Prostate gland (tissue), 2 donors: ENCODE measurements around the gene PFDN6.

ENCODE experiments used
- POLR2AphosphoS5 ChIP-seq: sonication (generic); formaldehyde crosslinking; IDR thresholded peaks from one replicate; pipeline ENCODE4 v1.6.1; 2017; ENCODE audit warnings: antibody characterized with exemption
- TF ChIP-seq, protein P1 (sequence below), 4 experiments: fragments of 200-600 bp in 2 of 4; fragments of 450-650 bp in 2 of 4; sonication (generic) in 2 of 4; IDR thresholded peaks; 1 replicate in 3 of 4; 2 replicates in 1 of 4; pipeline ENCODE4 v1.5.1; 2016 to 2019; ENCODE audit warnings: antibody characterized with exemption in 4 of 4, mild to moderate bottlenecking in 2 of 4, moderate library complexity in 2 of 4

DNA sequence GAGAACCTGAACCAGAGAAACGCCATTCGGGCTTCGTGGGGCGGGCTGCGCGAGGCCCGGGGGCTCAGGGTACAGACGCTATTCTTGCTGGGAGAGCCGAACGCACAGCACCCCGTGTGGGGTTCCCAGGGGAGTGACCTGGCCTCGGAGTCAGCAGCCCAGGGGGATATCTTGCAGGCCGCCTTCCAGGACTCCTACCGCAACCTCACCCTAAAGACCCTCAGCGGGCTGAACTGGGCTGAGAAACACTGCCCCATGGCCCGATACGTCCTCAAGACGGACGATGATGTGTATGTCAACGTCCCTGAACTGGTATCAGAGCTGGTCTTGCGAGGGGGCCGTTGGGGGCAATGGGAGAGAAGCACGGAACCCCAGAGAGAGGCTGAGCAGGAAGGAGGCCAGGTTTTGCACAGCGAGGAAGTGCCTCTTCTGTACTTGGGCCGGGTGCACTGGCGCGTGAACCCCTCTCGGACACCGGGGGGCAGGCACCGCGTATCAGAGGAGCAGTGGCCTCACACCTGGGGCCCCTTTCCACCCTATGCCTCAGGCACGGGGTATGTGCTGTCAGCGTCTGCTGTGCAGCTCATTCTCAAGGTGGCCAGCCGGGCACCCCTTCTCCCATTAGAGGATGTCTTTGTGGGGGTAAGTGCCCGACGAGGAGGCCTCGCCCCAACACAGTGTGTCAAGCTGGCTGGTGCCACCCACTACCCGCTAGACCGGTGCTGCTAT lies 11.6 kb upstream of the PFDN6 start:
- TF ChIP-seq POLR2AphosphoS5, result no peak
- TF ChIP-seq, protein P1, sequence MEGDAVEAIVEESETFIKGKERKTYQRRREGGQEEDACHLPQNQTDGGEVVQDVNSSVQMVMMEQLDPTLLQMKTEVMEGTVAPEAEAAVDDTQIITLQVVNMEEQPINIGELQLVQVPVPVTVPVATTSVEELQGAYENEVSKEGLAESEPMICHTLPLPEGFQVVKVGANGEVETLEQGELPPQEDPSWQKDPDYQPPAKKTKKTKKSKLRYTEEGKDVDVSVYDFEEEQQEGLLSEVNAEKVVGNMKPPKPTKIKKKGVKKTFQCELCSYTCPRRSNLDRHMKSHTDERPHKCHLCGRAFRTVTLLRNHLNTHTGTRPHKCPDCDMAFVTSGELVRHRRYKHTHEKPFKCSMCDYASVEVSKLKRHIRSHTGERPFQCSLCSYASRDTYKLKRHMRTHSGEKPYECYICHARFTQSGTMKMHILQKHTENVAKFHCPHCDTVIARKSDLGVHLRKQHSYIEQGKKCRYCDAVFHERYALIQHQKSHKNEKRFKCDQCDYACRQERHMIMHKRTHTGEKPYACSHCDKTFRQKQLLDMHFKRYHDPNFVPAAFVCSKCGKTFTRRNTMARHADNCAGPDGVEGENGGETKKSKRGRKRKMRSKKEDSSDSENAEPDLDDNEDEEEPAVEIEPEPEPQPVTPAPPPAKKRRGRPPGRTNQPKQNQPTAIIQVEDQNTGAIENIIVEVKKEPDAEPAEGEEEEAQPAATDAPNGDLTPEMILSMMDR (IDR thresholded peaks at IDR 0.05), result no peak
